ENCODE data around the gene EPHB2. TPM values are rescaled to one million over a fixed set of nuclear protein-coding genes. Genes with fewer than 3 reads are reported as not detected.

EPHB2 gene
- total RNA-seq, 1 donor from 2014 or later: 3.9 TPM

DNA sequence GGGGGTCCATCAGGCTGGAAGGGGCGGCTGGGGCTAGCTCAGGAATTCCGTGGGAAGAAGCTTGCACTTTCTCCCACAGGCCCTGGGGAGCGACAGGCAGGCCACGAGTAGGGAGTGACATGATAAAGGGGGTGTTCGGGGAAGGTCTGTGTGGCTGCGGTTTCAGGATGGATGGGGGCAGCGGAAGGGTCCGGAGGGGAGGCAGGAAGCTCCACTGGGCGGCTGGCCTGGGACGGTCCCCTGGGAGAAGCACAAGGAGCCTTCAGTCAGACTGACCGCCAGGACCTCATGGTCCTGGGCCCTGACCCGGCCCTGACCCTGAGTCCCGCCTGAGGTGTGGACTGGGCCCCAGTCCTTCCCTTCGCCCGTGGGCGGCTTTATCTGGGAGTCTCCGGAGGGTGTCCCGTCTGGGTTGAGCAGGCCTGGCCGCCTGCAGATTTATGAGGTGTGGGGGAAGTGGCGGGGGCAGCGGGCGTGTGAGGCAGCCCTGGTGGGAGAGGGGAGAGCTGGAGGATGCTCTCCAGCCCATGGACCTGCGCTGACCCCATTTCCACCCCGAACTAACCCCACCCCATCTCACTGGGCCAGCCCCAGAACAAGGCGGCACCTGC, 45.6 kb downstream of the EPHB2 start:
- no peaks in the 10 kb centered on the region for H3K36me3 ChIP-seq
- no peak for DNase-seq (ENCODE audit: extremely low spot score in 2 of 2)
- no peak overlapping the region for H3K4me3 ChIP-seq
- H3K27ac ChIP-seq: no peak overlapping the region
- no peaks in the 10 kb centered on the region for H3K27me3 ChIP-seq
- no peaks in the 10 kb centered on the region for H3K9me3 ChIP-seq
- intact Hi-C loops (cut with DNase I): no loop called here
- H3K4me1 ChIP-seq: peaks cover 12% of the 10 kb centered on the region
- TF ChIP-seq POLR2A (IDR thresholded peaks at IDR 0.05) (no peak), POLR2AphosphoS5 (IDR thresholded peaks at IDR 0.05; ENCODE audit: insufficient read depth in 1 of 2, low read depth in 1 of 2) (no peak)
- TF ChIP-seq, protein P1, sequence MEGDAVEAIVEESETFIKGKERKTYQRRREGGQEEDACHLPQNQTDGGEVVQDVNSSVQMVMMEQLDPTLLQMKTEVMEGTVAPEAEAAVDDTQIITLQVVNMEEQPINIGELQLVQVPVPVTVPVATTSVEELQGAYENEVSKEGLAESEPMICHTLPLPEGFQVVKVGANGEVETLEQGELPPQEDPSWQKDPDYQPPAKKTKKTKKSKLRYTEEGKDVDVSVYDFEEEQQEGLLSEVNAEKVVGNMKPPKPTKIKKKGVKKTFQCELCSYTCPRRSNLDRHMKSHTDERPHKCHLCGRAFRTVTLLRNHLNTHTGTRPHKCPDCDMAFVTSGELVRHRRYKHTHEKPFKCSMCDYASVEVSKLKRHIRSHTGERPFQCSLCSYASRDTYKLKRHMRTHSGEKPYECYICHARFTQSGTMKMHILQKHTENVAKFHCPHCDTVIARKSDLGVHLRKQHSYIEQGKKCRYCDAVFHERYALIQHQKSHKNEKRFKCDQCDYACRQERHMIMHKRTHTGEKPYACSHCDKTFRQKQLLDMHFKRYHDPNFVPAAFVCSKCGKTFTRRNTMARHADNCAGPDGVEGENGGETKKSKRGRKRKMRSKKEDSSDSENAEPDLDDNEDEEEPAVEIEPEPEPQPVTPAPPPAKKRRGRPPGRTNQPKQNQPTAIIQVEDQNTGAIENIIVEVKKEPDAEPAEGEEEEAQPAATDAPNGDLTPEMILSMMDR (IDR thresholded peaks at IDR 0.05): no peak

DNA sequence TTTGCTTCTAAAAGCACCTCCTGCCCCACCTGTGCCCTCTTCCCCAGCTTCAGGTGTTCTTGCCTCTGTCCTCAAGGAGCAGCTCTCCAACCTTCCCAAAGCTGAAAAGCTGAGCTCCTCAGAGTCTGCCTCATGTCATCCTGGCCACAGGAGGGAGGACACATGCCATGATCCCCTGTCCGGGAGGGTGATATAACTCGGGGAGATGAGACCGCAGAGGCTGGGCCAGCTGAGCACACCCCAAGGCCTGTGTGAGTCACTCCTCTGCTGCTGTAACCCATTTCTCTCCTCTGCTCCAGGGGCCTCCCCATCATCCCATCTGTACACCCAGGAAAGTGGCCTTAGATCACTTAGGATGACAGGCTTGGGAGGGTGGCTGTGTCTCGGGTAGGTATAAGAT, 49.8 kb downstream of the EPHB2 start:
- no peak for DNase-seq (ENCODE audit: extremely low spot score in 2 of 2)
- no peak overlapping the region for H3K4me3 ChIP-seq
- no peaks in the 10 kb centered on the region for H3K36me3 ChIP-seq
- intact Hi-C loops (cut with DNase I): no loop called here
- TF ChIP-seq POLR2AphosphoS5 (IDR thresholded peaks at IDR 0.05; ENCODE audit: insufficient read depth in 1 of 2, low read depth in 1 of 2) (no peak), POLR2A (IDR thresholded peaks at IDR 0.05) (no peak)
- TF ChIP-seq, protein P1 (IDR thresholded peaks at IDR 0.05): no peak
- H3K9me3 ChIP-seq: no peaks in the 10 kb centered on the region
- H3K27ac ChIP-seq: no peak overlapping the region
- no peaks in the 10 kb centered on the region for H3K4me1 ChIP-seq
- no peaks in the 10 kb centered on the region for H3K27me3 ChIP-seq

DNA sequence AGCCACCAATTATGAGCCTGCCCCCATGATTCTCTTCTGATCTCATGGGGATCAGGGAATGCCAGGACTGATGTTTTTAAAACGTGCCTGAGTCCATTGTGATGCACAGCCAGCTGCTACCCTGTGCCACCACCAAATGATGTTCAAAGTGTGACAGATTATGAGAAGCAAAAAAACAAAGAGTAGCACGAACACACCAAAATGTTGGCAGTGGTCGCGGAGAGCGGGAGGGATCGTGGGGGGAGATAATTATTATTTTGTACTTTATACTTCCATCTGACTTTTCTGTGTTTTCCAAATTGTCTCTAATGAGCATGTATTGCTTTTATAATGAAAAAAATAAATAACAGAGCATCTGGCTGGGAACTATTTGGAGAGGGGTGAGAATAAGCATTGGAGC, 50.5 kb downstream of the EPHB2 start:
- Histone ChIP-seq H3K27ac (no peak overlapping the region), H3K27me3 (no peaks in the 10 kb centered on the region), H3K4me1 (no peaks in the 10 kb centered on the region), H3K36me3 (no peaks in the 10 kb centered on the region), H3K4me3 (no peak overlapping the region), H3K9me3 (no peaks in the 10 kb centered on the region)
- TF ChIP-seq, protein P1 (IDR thresholded peaks at IDR 0.05): no peak
- TF ChIP-seq POLR2A (IDR thresholded peaks at IDR 0.05): no peak
- no peak for TF ChIP-seq POLR2AphosphoS5 (IDR thresholded peaks at IDR 0.05; ENCODE audit: insufficient read depth in 1 of 2, low read depth in 1 of 2)
- no peak for DNase-seq (ENCODE audit: extremely low spot score in 2 of 2)
- intact Hi-C loops (cut with DNase I): no loop called here

DNA sequence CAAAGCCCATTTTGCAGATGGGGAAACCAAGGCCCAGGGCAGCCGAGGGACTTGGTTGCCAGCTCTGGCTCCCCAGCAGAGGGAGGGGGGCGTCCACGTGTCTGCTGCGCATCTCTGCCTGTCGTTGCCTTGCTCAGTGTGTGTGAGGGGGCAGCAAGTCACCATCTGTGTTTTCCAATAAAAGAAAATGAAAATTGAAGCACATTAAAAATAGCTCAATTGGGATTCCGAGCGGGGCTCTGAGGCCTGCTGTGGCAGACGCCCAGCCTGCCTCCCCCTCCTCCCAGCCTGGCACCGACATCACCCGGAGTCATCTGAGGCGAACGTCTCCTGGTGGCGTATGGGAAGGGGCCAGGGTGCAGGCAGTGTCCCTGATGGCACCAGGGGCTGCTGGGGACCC, 51.2 kb downstream of the EPHB2 start:
- Histone ChIP-seq H3K9me3 (no peaks in the 10 kb centered on the region), H3K4me3 (no peak overlapping the region), H3K36me3 (no peaks in the 10 kb centered on the region), H3K27me3 (no peaks in the 10 kb centered on the region), H3K4me1 (no peaks in the 10 kb centered on the region), H3K27ac (no peak overlapping the region)
- intact Hi-C loops (cut with DNase I): no loop called here
- TF ChIP-seq, protein P1 (IDR thresholded peaks at IDR 0.05): no peak
- no peak for TF ChIP-seq POLR2AphosphoS5 (IDR thresholded peaks at IDR 0.05; ENCODE audit: insufficient read depth in 1 of 2, low read depth in 1 of 2)
- no peak for TF ChIP-seq POLR2A (IDR thresholded peaks at IDR 0.05)
- DNase-seq (ENCODE audit: extremely low spot score in 2 of 2): no peak

DNA sequence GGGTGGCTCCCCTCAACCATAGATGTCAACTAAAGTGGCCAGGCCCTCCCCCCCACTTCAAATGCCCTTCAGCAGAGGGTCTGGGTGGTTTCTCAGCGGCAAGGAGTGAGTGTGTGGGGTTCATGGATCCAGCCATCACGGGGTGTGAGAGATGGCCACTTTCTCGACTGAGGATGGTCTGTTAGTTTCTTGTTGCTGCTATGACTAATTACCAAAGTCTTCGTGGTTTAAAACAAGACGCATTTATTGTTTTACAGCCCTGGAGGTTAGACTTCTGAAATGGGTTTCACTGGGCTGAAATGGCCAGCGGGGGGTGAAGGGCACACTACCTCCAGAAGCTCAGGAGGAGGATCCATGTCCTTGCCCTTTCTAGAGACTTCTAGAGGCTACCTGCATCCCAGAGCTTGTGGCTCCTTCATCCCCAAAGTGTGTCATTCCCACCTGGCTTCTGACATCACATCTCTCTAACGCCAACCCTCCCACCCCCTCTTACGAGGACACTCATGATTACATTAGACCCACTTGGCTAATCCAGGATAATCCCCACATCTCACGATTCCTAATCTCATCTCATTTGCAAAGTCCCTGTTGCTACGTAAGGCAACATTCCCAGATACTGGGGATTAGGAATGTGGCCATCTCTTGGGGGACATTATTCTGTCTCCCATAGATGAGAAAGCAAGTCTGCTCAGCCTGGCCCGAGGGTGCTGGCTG, 53.0 kb downstream of the EPHB2 start:
- no peak for TF ChIP-seq POLR2AphosphoS5 (IDR thresholded peaks at IDR 0.05; ENCODE audit: insufficient read depth in 1 of 2, low read depth in 1 of 2)
- TF ChIP-seq, protein P1 (IDR thresholded peaks at IDR 0.05): no peak
- Histone ChIP-seq H3K27ac (no peak overlapping the region), H3K9me3 (no peaks in the 10 kb centered on the region), H3K4me1 (no peaks in the 10 kb centered on the region), H3K27me3 (no peaks in the 10 kb centered on the region), H3K4me3 (no peak overlapping the region), H3K36me3 (no peaks in the 10 kb centered on the region)
- intact Hi-C loops (cut with DNase I): no loop called here
- DNase-seq (ENCODE audit: extremely low spot score in 2 of 2): no peak

All from vagina (tissue), 2 donors.